GM04503 (cell line): ENCODE measurements around the gene ZNF670.
"Not testable (repeated sequence)": the region's sequence is repeated elsewhere in the genome, so short reads cannot be mapped to it uniquely, and the experiment has no call there.

ENCODE experiments used
- DNase-seq: peaks from one replicate; pipeline ENCODE4 v3.0.0-alpha.2; 2012; ENCODE audit warnings: low read depth

The ZNF670 gene

DNA sequence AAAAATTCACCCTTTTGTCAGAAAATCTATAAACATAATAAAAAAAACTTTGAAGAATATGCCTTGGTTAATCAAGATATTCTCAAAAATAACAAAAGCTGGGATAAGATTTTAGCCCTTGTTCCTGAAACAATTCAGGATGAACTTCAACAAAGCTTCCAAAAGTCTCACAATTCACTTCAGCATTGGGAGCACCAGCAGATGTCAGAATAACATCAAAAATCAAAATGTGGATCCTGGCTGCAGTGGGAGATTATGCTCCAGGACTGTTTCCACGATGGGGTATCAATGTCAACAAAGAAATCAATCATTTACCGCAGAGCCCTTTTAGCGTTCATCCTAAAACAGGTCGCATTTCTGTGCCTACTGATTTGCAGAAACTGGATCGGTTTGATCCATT lies 35.2 kb downstream of the ZNF670 start:
- no peak for DNase-seq

DNA sequence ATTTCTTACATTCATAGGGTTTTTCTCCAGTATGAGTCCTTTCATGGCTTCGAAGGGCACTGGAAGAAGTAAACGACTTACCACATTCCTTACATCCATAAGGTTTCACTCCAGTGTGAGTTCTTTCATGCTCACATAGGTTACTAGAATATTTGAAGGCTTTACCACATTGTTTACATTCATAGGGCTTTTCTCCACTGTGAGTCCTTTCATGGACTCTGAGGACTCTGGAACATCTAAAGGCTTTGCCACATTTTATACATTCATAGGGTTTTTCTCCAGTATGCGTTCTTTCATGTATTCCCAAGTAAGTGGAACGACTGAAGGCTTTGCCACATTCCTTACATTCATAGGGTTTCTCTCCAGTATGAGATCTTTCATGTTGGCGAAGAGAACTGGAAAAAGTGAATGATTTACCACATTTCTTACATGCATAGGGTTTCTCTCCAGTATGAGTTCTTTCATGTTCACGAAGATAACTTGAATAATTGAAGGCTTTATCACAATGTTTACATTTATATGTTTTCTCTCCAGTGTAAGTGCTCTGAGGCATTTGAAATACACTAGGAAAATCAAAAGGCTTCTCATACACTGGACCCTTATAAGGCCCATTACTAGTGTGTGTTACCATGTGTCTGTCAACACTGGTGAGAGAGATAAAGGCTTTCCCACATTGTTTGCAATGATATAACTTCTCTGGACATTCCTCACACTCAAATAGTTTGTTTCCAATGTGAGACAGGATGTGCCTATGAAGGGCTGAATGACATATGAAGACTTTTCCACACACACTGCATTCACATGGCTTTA lies 40.9 kb downstream of the ZNF670 start:
- DNase-seq: no peak

DNA sequence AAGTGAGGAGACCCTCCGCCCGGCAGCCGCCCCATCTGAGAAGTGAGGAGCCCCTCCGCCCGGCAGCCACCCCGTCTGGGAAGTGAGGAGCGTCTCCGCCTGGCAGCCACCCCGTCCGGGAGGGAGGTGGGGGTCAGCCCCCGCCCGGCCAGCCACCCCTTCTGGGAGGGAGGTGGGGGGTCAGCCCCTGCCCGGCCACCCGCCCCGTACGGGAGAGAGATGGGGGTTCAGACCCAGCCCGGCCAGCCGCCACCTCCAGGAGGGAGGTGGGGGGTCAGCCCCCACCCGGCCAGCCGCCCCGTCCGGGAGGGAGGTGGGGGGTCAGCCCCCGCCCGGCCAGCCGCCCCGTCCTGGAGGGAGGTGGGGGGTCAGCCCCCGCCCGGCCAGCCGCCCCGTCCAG lies 46.3 kb downstream of the ZNF670 start:
- not testable (repeated sequence) for DNase-seq
